NCI-H345 (cell line): Measurements from ENCODE around the gene NUFIP1.
"Not testable (repeated sequence)": the region's sequence is repeated elsewhere in the genome, so short reads cannot be mapped to it uniquely, and the experiment has no call there.

Experiments used
- DNase-seq: peaks from one replicate; lab custom pipeline; 2025; lab: John Stamatoyannopoulos, UW

Gene NUFIP1

GRCh38 chr13:44919104-44919804 lies 70.0 kb downstream of the NUFIP1 start:
- no peak for DNase-seq

DNA sequence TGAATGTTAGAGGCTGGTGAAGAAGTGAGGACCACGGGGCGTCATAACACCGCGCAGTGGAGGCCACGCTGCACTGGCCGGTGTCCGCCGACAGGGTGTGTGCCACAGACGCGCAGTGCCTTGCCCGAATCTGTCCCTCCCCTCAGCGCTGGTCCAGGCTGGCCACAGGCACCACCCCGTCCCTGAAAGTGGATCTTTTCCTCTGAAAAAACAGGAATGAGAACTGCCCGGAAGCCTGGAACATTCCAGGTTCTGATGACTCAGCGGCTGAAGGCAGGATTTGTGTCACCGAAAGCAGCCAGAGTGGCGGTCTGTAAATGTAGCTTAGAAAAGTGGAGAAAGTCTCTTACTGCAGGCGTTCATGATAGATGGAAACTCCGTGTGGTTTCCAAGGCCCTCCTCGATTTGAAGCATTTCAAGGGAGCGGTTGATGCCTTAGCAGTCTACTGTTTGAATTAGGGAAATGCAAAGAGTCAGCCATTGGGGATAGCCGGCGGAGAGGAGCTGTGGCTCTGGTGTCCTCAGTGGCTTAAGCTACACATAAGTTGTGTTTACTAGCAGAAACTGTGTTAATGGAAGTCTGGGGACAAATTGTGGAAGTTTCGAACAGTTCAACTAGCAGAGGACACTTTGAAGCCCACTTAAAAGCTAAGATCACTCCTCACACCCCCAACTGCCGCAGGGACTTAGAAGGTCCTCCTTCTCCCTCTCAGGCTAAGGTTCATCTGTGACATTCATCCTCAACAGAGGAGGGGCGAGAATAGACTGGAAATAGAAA lies 70.8 kb downstream of the NUFIP1 start:
- DNase-seq: peak; percentile 82

DNA sequence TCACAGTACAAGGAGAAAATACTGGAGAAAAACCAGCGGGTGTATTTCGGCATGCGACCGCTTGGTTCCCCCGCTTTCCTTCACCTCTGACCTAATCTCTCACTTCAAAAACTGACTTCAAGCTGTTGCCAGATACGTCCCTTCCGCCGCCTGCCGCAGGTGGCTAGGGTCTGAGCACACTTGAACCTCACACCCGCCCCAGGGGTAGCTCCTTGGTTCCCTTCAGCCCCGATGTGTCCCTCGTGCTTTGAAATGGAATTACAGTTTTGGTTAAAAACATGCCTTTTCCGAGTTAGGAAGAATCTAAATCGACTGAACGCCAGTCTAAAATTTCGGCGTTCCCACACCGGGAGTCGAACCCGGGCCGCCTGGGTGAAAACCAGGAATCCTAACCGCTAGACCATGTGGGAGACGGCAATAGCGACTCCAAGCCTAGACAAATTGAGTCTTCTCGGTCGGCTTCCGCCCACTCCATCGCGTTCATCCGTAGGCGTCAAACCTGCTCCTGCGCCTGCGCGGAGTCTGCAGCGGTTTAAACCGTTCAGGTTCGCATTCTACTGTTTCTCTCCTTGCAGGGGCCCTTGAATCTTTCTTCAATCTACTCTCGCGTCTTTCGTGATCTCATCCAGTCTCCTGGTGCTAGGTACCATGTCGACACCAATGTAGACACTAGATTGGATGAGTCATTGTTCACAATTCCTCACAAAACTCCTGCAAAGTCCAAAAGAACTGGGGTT lies 71.5 kb downstream of the NUFIP1 start:
- DNase-seq: peak; percentile 93

GRCh38 chr13:44912278-44913016 lies 76.8 kb downstream of the NUFIP1 start:
- DNase-seq: no peak

DNA sequence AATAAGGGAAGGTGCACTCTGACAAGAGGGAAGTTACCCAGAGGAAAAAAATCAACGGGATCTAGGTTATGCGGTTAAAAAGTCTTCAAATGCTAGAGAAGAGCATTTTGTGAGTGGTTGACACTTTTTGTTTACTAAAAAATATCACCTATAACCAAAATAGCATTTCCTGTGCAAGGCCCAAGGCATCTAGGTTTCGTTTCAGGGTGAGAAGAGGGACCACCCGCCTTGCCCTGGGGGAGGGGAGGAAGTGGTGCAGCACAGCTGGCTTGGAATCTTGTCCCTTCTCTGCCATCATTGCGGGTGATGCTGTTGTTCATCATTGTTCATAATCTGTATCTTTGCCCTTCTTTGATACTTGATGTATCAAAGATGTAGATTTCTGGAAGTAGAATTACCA lies 80.6 kb downstream of the NUFIP1 start:
- no peak for DNase-seq

- DNase-seq: no peak
These were observed 81.0 kb downstream of the NUFIP1 start for GRCh38 chr13:44908266-44908665.

DNA sequence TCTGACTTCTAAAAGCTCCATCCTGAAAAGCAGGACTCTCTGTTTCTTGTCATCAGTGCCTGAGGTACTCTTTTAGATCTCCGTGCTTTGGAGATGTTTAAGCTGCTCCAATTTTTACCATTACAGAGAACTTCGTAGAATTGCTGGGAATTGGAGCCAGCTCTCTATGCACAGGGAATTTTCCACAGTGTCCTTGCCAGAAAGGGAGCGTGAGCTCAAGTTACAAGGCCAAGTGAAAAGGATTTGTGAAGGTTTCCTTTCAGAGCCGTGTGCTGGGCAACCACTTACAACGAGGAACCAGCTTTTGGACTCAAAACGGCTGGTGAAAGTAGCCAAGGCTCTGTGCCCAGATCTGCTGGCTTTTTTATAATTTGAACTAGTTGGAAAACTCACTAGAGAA lies 82.6 kb downstream of the NUFIP1 start:
- DNase-seq: no peak

DNA sequence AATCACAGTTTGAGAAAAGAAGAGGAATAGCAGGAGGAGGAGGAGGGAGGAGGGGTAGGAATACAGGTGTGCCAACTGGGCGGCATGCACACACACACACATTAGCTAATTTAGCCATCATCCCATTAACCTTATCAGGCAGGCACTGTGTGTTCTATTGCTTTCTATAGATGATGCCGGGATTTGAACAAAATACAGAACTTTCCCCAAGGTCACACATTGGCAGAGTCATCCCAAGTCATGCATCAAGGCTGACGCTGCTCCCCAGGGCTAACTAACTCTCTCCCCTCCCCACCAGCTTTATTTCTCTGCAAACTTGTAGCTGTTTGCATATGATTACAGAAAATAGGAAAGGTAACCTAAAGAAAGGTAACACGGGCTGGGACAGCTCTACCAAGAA lies 83.0 kb downstream of the NUFIP1 start:
- DNase-seq: no peak

DNA sequence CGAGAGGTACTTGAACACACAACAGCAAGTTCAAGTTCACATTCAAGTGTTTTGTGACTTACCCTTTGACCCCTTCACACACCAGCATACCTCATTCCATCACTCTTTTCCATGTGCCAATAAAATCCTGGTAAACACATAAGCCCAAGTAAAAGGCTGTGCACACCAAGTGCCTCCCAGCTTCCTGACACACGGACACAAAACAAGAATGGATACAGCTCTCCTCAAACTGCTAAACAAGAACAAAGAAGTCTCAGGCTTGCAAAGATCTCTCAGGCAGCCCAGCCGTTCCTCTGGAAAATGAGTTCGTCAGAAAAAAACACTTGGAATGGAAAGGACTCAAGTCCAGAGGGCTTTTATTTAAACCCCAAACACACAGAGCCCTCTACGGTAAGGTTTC lies 83.7 kb downstream of the NUFIP1 start:
- DNase-seq: no peak

GRCh38 chr13:44904967-44905366 lies 84.3 kb downstream of the NUFIP1 start:
- DNase-seq: no peak

DNA sequence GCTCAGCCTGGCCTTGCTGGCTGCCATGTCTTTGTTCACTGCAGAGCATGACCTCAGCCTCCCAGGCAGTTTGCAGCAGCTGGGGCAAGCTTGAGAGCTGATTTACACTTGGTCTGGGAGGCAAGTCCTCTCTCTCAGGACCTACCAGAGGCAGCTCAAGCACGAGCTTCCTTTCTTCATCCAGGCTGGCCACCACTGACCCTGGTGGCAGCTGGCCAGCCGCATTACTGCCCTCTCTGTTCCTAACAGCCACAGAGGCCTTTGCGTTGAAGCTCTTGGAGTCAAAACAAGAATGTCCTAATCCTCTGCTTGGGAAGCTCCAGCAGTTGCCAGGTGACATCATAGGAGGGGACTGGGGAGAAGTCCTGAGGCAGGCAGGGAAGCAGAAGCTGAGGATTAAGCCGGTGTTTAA lies 85.7 kb downstream of the NUFIP1 start:
- no peak for DNase-seq

GRCh38 chr13:44902738-44903137 lies 86.5 kb downstream of the NUFIP1 start:
- no peak for DNase-seq

- peak; percentile 88 for DNase-seq
These were observed 89.3 kb downstream of the NUFIP1 start for GRCh38 chr13:44899967-44900366.

DNA sequence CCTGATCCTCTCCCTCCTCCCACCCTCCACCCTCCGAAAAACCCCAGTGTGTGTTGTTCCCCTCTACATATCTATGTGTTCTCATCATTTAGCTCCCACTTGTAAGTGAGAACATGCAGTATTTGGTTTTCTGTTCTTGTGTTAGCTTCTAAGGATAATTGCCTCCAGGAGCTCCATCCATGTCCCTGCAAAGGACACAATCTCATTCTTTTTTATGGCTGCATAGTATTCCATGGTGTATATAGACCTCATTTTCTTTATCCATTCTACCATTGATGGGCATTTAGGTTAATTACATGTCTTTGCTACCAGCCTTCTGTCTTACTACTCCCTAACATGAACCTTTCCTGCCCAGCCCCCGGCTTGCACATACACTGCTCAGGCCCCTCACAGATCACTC lies 91.0 kb downstream of the NUFIP1 start:
- DNase-seq: not testable (repeated sequence)

DNA sequence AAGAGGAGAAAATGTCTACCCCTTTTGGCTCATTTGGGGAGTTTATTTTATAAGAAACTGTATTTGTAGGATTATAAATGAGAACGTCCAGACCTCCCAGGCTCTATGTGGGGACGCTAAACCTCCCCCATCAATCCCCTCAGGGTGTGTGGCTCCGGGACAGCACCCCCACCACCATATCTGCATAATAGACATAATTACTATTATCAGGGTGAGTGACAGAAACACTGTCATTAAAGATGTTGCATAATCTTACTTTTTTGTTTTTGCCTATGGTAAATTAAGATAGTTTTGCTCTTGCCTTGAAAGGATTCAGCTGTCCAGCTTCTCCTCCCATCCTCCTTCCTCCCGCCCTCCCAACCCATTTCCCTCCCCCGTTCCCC lies 93.3 kb downstream of the NUFIP1 start:
- no peak for DNase-seq

GRCh38 chr13:44895264-44895952 lies 93.9 kb downstream of the NUFIP1 start:
- peak; percentile 14 for DNase-seq

DNA sequence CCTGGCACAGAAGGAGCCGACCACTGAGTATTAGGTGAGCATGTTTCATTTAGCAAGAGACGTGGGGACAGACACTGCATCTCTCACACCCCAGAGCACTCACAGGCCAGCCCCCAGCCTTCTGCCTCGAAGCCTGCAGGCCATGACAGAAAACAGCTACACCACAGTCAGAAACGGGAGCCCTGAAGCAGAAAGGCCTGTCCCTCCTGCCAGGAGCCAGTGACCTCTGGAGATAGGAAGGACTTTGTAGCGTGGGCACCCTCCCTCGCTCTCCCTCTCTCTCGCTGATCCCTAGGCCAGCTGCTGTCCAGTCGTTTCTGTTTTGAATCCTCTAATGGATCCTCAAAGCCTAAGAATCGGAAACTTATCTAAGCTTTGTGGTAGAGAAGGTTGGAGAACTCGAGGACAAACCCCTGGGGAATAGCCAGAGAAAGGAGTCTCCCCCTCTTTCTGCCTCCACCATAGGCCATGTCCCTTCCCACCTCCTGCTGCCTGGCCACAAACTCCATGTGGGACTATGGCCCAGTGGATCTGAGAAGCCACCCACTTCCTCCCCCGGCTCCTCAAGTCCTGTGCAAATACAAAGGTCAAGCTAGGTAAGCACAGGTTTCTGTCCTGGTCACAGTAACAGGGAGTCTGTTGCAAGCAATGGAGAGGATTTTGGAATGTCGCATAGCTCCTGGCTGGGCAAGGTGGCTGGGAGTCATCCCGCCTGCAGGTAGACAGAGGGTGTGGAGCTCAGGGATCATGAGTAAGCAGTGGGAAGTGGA lies 95.1 kb downstream of the NUFIP1 start:
- DNase-seq: no peak
